NCI-H748 (cell line): ENCODE measurements around the gene EML6.

Experiments used
- DNase-seq: peaks from one replicate; lab custom pipeline; 2025; ENCODE audit not compliant: unreplicated experiment; lab: John Stamatoyannopoulos, UW

Gene EML6

GRCh38 chr2:54789878-54790277 lies 66.4 kb downstream of the EML6 start:
- no peak for DNase-seq

GRCh38 chr2:54791831-54792230 lies 68.4 kb downstream of the EML6 start:
- no peak for DNase-seq

- DNase-seq, result no peak
Measured at GRCh38 chr2:54797307-54797706, 73.8 kb downstream of the EML6 start.

GRCh38 chr2:54801352-54801751 lies 77.9 kb downstream of the EML6 start:
- peak; percentile 75 for DNase-seq

DNA sequence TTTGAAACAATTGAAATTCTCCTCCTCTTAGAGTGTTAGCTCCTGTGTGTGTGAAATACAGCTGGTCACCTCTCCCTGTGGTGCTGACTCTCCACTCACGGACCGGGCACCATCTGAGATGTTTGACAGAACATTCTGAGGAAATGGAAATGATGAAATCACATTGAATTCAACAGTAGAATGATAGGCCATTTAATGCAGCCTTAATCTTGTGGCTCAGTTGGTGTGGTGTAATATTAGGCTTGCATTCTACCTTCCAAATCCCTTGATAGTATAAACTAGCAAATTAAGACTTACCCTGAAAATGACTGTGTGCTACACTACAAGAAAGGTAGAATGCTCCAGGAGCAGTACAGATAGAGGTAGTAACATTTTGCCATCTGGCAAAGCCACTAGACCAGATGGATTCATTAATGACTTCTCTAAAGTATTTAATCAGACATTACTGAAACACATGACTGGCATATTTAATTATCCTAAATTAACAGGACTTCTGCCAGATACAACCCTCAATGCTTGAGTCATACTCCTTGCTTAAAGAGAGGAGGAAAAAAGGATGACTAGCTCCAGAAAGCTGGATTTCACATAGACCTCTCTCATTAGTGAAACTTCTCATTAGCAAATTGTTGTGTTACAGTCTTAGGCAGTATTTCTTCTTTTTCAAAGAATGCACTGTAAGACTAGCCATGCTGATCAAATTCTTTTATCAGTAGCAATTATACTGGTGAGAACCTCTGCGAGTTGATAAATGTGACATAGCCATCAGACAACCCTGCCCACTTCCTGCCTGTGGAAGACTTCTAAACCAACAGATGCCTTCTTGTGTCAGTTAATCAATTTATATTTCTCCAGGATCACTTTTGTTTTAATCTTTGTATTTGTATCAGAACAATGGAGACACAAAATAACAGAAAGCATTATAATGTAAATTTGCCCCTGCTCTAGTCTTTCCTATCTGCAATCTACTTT lies 80.6 kb downstream of the EML6 start:
- no peak for DNase-seq

DNA sequence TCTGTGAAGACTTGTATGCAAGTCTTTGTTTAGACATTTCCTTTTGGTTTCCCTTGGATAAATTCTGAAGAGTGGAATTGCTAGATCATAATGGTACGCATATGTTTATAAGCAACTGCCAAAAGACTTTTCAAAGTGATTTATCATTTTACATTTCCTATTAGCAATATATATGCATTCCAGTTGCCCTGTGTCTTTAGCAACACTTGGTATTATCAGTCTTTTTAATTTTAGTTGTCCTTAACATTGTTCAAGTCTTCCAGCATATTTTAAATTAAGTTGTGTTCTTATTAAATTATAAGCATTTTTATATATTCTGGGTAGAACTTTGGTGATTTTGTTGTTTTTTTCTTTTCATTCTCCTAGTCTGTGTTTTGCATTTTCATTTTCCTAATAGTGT lies 81.8 kb downstream of the EML6 start:
- no peak for DNase-seq

DNA sequence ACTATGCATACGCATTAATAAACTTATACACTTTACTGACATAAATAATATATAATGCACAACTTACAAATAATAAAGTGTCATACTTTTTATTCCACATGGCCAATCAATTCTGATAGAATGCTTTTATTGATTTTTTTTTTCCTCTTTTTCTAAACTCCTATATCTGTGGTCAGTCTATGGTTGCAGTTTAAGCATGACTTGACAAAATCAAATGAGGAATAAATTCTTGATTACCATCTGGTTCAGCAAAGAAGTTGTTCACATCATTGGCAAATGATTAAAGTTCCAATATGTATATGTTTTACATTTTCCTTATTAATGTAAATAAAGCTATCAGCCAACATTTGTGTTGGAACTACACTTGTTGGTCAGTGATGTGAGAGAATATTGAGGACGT lies 83.5 kb downstream of the EML6 start:
- no peak for DNase-seq

- DNase-seq, result no peak
Measured at GRCh38 chr2:54808661-54809060, 85.2 kb downstream of the EML6 start.

DNA sequence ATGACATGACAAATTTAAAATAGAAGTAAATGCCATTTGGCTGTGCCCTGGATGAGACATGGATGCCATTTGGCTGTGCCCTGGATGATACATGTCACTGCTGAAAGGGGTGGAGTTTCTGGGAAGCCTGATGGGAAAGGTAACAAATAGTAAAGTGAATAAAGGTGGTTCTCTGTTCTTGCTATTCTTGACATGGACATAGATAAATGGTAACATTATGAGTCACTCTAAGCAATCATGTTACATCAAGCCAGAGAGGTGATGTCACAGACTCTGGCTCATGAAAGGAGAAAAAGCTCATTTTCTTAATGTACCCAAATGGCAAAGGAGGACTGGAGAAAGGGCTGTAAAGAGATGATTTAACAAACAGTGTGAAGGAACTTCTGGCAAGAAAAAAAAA lies 86.4 kb downstream of the EML6 start:
- DNase-seq, result no peak

- no peak for DNase-seq
Measured at GRCh38 chr2:54810246-54810645, 86.8 kb downstream of the EML6 start.

GRCh38 chr2:54813584-54813983 lies 90.1 kb downstream of the EML6 start:
- DNase-seq, result no peak

DNA sequence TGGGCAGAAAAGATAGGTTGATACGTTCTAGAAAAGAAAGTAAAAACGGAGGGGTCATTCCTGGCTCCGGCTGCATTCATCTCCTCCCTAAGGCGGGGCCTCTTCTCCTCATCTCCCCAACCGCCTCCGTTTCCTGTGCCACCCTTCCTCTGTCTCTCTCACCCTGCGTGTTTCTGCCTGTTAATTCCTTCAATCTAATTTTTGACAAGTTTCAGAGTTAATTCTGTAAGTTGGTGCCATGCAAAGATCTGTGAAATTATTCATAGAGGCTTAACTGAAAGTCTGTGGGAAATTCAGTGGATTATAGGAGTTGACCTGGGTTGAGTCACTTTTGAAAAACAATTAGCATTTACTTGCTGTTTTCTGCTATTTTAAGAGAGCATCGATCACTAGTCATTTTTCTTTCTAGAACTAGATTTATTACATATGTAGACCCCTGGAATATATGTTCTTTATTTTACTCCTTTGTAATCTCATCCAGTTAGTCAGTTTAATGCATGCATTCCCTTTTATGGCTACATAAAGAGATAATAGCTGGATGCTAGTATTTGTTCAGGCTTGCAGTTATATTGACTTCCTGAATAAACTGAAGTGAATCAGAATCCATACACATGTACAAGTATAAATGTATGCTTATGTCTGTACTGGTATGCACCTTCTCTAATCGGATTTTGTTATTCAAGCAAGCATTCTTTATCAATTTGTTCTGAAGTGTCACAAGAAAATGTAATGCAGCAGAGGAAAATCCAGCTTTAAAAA lies 91.1 kb downstream of the EML6 start:
- peak; percentile 13 for DNase-seq

GRCh38 chr2:54815148-54815539 lies 91.7 kb downstream of the EML6 start:
- DNase-seq, result no peak

DNA sequence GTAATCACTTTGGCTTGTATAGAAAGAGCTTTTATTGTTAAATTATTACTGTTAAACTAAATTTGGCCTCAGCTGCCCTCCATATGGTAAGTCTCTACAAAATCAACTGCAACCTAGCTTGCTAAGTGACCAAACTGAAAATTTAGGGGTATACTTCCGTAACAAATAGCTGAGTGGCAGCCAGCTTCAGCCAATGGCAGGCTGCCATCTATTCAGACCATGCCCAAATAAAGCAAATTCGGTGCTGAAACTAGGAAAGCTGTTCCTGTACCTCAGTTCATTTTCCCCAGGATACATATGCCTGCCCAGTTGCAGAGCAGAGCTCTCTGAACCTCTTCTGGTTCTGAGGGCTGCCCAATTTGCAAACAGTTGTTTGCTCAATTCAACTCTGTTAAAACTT lies 94.8 kb downstream of the EML6 start:
- DNase-seq, result no peak

DNA sequence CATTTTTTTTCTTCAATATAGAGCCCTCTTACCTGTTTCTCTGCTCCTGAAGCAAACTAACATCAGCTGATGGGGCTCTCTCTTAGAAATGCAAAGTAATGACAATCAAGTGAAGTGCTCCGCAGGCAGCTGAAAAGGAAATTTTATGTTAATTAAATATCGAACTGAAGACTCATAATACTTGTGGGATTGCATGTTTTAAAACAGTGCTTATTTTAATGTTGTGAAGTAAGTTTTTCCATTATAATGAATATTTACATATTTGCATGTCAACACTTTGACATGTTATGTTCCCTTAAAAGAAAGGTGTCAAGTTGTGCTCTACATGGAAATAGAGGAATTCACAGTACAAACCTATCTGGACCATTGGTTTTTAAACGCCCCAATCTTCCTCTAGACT lies 97.1 kb downstream of the EML6 start:
- DNase-seq, result no peak

DNA sequence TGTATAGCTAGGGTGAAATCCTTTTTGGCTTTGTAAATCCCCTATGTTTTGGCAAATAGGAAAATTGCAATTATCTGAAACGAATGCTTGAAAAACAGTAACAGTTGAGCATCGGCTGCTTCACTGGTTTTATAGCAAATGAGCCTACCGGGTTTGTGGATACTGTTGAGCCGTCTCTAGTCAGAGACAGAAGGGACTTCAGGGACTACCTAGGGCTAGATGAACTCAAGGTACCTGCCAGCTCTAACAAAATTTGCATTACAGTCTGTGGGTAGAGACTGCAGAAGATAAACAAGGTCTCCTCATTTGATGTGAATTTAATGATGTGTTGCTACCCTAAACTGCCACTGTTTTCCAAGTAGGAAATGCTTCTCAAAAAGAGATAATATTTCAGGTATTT lies 101.1 kb downstream of the EML6 start:
- DNase-seq, result no peak

DNA sequence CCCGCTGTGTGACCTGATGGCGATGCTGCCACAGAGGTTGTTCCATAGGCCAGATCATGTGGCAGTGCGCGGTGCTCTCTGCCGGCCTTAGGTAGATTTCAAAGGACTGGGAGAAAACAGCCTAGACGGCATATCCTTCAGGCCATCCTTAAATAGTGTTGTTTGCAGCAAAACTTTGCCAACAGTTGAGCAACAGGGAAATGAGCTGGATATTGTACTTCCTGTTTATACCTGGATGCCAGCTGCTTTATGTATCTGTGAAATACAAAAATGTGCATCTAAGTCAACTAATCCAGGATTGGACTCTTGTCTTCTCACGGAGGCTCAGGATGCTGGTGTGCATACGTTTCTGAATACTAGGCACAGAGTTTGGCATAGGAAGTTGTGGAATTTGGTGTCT lies 107.1 kb downstream of the EML6 start:
- no peak for DNase-seq

GRCh38 chr2:54831480-54831879 lies 108.0 kb downstream of the EML6 start:
- no peak for DNase-seq

DNA sequence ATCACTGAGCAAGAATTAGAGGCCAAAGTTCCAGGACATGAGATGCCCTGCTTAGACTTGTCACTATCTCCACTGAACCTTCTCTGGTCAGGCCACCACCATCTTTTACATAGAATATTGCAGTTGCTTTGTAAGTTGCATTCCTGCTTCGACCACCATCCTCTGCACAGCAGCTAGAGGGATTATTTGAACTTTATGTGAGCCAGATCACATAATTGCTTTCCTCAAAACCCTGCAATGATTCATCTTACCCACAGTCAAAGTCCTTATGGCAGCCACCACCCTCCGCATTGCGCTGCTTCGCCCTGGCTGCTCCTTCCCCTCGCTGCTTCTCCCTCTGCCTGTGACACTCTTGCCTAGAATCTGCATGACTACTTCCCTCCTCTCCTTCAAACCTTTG lies 111.3 kb downstream of the EML6 start:
- DNase-seq, result no peak

GRCh38 chr2:54836477-54836876 lies 113.0 kb downstream of the EML6 start:
- DNase-seq, result no peak

- DNase-seq, result peak; percentile 45
Measured at GRCh38 chr2:54838585-54839035, 115.1 kb downstream of the EML6 start.
